HTR-8/SVneo (cell line): ENCODE measurements around the gene PDE7B.
"Not testable (repeated sequence)": the region's sequence is repeated elsewhere in the genome, so short reads cannot be mapped to it uniquely, and the experiment has no call there.

Experiments used
- DNase-seq: peaks from one replicate; pipeline ENCODE4 v3.0.0; 2011; ENCODE audit warnings: low spot score, mixed read lengths; ENCODE audit not compliant: insufficient read length
- FAIRE-seq: peaks from 2 replicates; lab custom pipeline; 2011; peaks lifted over from hg19 to GRCh38; lab: Jason Lieb, UNC

PDE7B gene

GRCh38 chr6:136210398-136211165 is 359.1 kb downstream of the PDE7B start:
- DNase-seq (no peak), FAIRE-seq (no peak)

- FAIRE-seq (no peak), DNase-seq (no peak)
These were observed 361.1 kb downstream of the PDE7B start for GRCh38 chr6:136212608-136213007.

- no peak for FAIRE-seq
These were observed 361.6 kb downstream of the PDE7B start for GRCh38 chr6:136213012-136213539.

GRCh38 chr6:136213853-136214252 is 362.4 kb downstream of the PDE7B start:
- DNase-seq, result no peak
- no peak for FAIRE-seq

More at GRCh38 chr6:136213012-136213539, 361.6 kb downstream of the PDE7B start:
- DNase-seq, result no peak

- FAIRE-seq (no peak), DNase-seq (no peak)
These were observed 365.3 kb downstream of the PDE7B start for GRCh38 chr6:136216503-136217401.

- FAIRE-seq, DNase-seq: not testable (repeated sequence)
These were observed 373.5 kb downstream of the PDE7B start for GRCh38 chr6:136224974-136225373.

- DNase-seq (no peak), FAIRE-seq (no peak)
These were observed 374.0 kb downstream of the PDE7B start for GRCh38 chr6:136225496-136225895.

- FAIRE-seq (no peak), DNase-seq (peak; percentile 58)
These were observed 374.6 kb downstream of the PDE7B start for GRCh38 chr6:136226027-136226673.

GRCh38 chr6:136226674-136227377 is 375.3 kb downstream of the PDE7B start:
- no peak for FAIRE-seq

GRCh38 chr6:136228814-136229213 is 377.3 kb downstream of the PDE7B start:
- no peak for DNase-seq
- no peak for FAIRE-seq

More at GRCh38 chr6:136226674-136227377, 375.3 kb downstream of the PDE7B start:
- DNase-seq, result no peak

- DNase-seq, result no peak
- FAIRE-seq, result peak; percentile 44
These were observed 378.8 kb downstream of the PDE7B start for GRCh38 chr6:136230219-136230853.

GRCh38 chr6:136232701-136233100 is 381.2 kb downstream of the PDE7B start:
- FAIRE-seq (no peak), DNase-seq (no peak)

- DNase-seq (no peak), FAIRE-seq (no peak)
These were observed 383.7 kb downstream of the PDE7B start for GRCh38 chr6:136235233-136235564.

- DNase-seq (no peak), FAIRE-seq (no peak)
These were observed 385.2 kb downstream of the PDE7B start for GRCh38 chr6:136236466-136237293.

GRCh38 chr6:136244061-136244616 is 392.6 kb downstream of the PDE7B start:
- no peak for FAIRE-seq
- no peak for DNase-seq
